SH-SY5Y (cell line): ENCODE results near the gene TLR9.

Source experiments
- GATA2 ChIP-seq: IDR thresholded peaks from 2 replicates; pipeline ENCODE4 v1.6.1; 2011; ENCODE audit warnings: mild to moderate bottlenecking, low read depth, low read length
- GATA3 ChIP-seq: IDR thresholded peaks from 2 replicates; pipeline ENCODE4 v1.6.1; 2011; ENCODE audit warnings: low read depth, mild to moderate bottlenecking, low read length, moderate library complexity

DNA sequence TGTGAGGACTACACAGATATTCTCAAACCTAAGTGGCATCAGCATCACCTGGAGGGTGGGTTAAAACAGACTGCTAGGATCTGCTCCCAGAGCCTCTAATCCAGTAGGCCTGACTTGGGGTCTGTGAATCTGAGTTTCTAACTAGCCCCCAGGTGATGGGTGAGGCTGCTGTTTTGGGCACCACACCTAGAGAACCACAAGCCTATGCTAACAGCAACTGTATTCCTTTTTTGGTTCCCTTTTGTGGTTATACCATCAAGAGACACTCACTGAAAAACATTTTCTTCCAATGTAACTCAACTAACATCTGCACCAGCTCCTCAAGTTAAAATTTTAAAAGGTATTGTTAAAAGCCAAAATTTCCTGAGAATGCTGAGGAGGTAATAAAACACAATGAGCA is 37.0 kb upstream of the TLR9 start:
- TF ChIP-seq GATA2 (no peak), GATA3 (no peak)
